A549 treated with RU486 at 1 μM for 4 hours (cell line): ENCODE measurements around the gene MPST. TPM values are rescaled to one million over a fixed set of nuclear protein-coding genes. Genes with fewer than 3 reads are reported as not detected.

Source experiments
- total RNA-seq: library from RNA; stranded (reverse); fragments of 200-300 nt; extraction: Qiagen RNA extraction; gene quantifications from 5 replicates; pipeline ENCODE4 v1.2.3, GENCODE V29; 2022; ENCODE audit warnings: low read depth

The MPST gene
- 43.4 to 76.3 TPM (median 69.4 TPM) in 5 replicates for total RNA-seq

DNA sequence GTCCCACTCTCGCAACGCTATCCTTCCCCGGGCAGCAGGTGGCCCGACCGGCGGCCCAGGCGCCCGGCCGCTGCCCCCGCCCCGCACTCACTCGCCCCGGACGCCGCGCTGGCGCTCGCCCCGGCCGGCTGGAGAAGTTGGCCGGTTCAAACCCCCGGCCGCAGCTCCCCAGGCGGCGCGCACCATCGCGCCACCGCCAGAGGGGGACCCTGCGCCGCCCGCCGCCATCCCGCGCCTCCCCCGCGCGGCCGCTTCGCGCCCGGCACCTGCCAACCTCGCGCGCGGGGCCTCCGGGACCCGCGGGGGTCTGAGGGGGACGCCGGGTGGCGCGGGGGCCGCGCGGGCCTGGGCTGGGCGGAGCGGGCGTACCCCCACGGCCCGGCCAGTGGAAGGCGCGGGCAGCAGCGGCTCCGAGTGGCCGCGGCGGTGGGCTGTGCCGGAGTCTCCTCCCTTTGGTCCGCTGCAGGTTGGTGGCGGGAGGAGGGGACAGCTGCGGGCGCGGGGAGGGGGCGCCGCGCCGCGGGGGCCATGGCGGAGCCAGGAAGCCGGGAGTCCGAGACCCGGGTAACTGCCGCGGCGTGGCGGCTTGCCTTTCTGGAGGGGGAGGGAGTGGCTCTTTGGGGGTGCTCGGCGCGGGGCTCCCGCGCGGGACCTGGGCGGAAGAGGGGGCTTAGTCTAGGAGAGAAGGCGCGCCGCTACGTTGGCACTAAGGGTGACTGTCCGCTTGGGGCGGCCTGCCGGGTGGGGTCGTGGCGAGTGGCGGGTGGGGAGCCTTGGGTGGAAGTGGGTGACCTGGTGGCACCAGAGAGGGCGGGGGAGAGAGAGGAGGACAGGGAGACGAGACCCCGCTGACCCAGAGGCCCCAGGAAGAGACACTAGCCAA lies at the start of gene MPST, which contains the start of gene TST:
Gene MPST (plus strand): TSS at position 434 of the 883 bp plus-strand sequence. CDS start 95 bp downstream, at position 529.
Gene TST (minus strand): TSS at position 139 of the 883 bp plus-strand sequence. CDS start 715 bp downstream, outside the sequence.

DNA sequence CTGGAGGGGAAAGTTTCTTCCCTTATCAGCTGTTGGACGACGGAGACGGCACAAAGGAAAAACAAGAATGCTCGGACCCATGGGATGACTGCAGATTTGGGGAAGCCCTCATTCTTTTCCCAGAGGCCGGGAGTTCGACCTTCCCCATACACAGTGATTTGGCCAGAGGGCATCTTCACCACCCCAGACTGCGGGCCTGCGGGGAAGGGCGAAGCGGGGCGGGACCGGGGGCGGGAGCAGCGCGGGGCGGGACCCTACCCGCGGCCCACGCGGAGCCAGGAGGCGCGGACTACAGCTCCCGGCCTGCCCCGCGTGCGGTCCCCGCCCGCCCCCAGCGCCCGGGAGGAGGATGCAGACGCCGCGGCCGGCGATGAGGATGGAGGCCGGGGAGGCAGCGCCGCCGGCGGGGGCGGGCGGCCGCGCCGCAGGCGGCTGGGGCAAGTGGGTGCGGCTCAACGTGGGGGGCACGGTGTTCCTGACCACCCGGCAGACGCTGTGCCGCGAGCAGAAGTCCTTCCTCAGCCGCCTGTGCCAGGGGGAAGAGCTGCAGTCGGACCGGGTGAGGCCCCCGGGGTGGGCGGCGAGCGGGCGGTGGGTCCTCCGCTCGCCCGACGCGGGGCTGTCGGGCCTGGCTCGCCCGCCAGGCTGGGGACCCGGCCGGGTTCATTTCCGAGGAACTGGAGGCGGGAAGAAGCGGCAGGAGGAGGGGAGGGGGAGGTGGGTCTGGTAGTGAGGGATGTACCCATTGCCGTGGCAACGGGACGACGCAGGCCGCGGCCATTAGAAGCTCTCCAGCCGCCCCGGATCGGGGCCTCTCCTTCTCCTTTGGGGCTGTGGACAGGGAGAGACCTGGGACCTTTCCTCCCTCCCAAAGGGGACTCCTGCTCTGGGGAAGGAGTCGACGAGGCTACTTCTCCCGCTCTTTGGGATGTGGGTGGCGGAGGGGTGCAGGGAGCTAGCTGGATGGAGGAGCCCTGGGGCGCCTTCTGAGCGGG lies 32.1 kb downstream of the MPST start, which contains the start of gene KCTD17:
Gene KCTD17 (plus strand): TSS at position 352 of the 995 bp plus-strand sequence. CDS start 19 bp downstream, at position 371.

Other genes with a start within 250 kb of the MPST start
- gene IFT27, start 243.6 kb upstream of the MPST start, total RNA-seq, result 16.2 to 28.4 TPM (median 22.9 TPM) in 5 replicates
- gene PVALB, start 202.7 kb upstream of the MPST start, total RNA-seq, result not detected in 5 replicates
- not detected in 5 replicates for gene NCF4, start 158.7 kb upstream of the MPST start, total RNA-seq
- gene CSF2RB, start 106.1 kb upstream of the MPST start, total RNA-seq, result not detected in 5 replicates
- gene TST, start 295 bp upstream of the MPST start, total RNA-seq, result 38.8 to 56.7 TPM (median 48.8 TPM) in 5 replicates
- 20.8 to 26.1 TPM (median 23.2 TPM) in 5 replicates for gene KCTD17, start 32.0 kb downstream of the MPST start, total RNA-seq
- not detected in 5 replicates for gene TMPRSS6, start 90.0 kb downstream of the MPST start, total RNA-seq
- gene IL2RB, start 130.2 kb downstream of the MPST start, total RNA-seq, result 0.06 to 0.09 TPM (median 0.09 TPM) in 3 of 5 replicates, not detected in the others
- 8.6 to 13.6 TPM (median 10.9 TPM) in 5 replicates for gene C1QTNF6, start 168.5 kb downstream of the MPST start, total RNA-seq
- not detected in 5 replicates for gene SSTR3, start 192.7 kb downstream of the MPST start, total RNA-seq
- gene RAC2, start 224.5 kb downstream of the MPST start, total RNA-seq, result 0.16 to 0.23 TPM (median 0.16 TPM) in 3 of 5 replicates, not detected in the others